CD4-positive, alpha-beta T cell treated with Interleukin-6 for 4 hours (primary cell): Measurements from ENCODE around the gene HYAL2.
A peak's percentile ranks its signal among the peaks of the same experiment; 100 is the strongest.
"Not testable (repeated sequence)": the region's sequence is repeated elsewhere in the genome, so short reads cannot be mapped to it uniquely, and the experiment has no call there.

ENCODE experiments used
- DNase-seq: peaks from one replicate; pipeline ENCODE4 v3.0.0-alpha.2; 2020; ENCODE audit warnings: mixed read lengths

Gene HYAL2

DNA sequence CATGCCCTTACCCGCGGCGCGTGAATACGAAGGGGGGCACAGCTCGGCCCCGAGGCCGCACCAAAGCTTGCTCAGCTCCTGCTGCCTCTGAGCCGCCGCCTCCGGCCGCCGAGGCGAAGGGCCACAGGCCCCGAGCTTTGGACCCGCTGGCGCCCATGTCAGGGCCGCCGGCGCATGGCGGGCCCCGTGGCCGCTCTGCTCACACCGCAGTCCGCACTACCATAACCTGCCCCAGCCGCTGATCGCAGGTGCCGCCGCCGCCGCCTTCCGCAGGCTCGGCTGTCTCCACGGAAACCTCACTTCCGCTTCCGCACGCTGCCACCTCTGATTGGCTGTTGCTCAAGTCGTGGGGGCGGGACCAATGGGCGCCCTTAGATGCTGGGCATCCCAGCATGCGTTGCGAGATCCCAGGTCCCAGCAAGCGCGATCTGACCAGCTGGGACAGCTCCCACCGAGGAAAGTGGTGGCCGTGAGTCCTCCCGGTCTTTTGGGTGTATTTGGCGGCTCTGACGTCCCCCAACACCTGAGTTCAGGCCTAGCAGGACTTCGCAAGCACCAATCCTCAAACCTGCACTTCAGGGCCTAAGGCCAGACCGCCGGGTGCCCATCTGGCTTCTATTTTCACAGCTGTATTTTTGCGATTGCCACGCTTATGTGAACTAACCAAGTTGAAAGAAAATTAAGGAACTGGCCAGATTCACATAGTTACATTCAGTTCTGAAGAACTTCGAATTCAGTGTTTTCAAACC, 5.6 kb upstream of the HYAL2 start, which contains the start of gene TUSC2:
Gene TUSC2 (minus strand): TSS at position 281 of the 749 bp plus-strand sequence. CDS start 124 bp downstream, at position 157.
- DNase-seq: peak; percentile 97

DNA sequence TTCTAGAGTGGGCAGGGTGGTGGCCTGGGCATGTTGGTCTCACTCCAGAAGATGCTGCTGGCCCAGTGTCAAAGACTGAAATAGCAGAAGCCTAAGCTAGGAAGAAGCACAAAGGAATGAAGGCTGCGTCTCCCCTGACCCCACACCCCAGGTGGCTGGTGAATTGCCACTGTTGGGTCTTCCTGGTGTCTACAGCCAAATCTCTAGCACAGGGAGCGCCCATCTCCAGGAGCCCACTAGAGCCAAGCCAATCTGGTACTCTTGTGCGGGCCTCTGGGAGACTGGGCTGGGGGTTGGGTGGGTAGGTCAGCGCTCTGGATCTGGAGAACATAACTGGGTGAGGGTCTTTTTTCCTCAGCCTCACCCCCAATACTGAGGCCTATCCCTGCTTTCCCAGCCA, 4.6 kb upstream of the HYAL2 start:
- no peak for DNase-seq

DNA sequence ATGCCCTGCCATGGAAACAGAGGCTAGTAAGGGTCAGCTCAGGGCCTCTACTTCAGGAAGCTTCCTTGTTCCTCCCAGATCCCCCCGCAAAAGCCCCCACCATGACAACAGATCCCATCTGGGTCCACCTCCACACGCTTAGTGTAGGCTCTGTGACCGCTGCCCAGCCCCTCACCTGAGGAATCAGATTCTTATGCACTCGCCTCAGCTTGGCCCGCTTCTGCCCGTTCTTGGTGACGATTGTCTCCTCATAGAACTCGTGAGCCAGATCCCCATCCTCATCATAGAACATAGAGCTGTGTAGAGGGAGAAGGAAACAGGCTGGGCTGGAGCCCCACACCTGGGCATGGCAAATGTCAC, 3.6 kb upstream of the HYAL2 start:
- no peak for DNase-seq

DNA sequence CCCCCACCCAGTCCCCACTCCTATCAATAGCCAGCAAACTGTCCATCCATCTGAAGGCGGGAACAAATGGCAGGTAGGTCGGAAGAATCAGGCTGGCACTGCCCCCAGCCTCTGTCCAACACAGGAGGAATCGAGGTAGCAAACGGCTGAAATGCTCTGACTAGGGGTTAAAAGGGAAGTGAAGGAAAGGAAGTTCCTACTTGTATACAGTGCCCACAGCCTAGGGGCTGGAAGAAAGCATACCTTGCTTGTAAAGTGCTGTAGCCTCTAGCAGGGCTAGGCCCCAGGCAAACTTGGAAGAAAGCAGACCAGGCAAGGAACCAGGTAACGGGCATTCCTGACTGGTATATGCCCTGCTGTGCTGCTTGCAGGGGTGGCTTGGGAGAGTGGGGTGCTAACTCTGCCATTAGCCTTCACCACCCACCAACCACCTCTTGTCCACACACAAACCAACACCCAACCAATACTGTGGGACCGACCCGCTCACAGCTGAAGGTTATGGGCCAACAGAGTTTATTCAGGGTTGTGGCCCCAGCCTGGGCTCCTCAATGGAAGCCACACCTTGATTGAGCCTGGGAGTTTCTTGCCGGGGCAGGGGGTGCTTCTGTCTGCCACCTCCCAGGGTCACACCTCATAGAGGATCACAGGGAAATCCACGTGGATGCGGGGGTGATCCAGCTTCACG, 3.1 kb upstream of the HYAL2 start:
- no peak for DNase-seq

DNA sequence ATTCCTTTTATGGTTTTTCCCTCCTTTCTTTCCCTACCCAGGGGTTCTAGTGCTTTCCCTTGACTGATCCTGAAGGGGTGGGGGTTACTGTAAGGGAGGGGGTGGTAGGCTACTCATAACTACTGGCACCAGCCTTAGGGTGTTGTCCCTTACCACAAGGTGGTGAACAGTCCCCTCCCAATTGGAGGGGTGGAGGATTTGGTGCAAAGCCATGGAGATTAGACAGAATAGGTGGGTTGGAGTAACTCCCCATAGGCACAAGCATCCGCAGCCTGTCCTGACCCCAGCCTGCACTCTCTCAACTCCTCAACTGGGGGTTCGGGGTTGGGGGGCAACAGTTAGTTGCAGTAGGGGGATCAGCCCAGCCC, 2.6 kb upstream of the HYAL2 start:
- no peak for DNase-seq

DNA sequence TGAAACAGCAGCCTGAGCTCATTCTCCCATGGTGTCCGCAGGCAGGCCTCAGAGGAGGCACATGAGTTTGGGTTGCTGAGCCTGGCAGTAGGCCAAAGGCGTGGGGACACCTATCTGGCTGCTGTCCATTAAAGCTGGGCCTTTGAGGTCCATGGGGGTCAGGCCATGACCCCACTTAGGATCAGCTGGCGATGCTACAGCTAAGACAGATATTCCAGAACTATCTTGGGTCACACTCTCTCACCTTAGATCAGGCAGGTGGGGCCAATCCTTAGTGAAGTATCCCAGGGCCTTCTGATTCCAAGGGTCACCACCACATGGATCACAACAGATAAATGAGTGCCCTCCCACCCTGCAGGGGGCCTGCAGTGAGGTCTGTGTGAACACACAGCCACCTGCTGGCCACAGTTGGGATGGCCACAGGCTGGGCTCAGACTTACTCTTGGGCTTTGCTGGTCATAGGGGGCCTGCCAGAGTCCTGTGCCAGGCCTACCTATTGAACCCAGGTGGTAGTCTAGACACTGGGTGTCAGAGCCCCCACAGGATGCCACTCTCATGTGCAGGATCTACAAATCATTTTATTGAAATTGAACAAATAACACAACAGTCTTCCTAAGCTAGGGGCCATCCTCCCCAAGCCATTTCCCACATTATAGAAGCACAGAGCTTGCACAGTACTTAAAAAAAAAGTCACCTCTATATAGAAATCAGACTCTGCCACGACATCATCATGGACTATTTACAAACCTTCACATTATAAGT, 2.0 kb upstream of the HYAL2 start:
- DNase-seq: peak; percentile 67

DNA sequence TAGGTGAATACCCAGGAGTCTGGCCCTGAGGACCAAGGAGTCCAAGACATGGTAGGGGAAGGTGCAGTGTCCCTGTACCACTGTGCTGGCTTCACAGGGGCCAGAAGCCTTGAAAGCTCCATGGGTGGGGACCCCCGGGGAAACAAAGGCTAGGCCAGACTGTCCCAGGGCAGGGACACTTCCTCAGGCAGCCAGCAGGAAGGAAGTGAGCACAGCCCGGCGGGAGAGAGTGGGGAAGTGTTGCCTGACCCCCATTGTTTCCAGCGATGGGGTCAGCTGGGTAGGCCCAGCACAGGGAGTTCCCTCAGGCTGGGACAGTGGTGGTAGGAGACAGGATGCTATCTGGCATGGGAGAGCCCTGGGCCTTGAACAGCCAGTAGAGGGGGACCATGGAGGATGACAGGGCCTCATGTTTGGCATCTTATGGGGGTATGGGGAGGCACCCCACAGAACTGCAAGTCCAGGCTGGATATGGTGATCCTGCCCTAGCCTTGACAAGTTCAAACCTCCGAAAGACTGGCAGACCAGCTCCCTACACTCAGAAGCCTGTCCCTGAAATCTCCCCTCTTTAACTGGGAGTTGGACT, 1.2 kb upstream of the HYAL2 start:
- DNase-seq: no peak

DNA sequence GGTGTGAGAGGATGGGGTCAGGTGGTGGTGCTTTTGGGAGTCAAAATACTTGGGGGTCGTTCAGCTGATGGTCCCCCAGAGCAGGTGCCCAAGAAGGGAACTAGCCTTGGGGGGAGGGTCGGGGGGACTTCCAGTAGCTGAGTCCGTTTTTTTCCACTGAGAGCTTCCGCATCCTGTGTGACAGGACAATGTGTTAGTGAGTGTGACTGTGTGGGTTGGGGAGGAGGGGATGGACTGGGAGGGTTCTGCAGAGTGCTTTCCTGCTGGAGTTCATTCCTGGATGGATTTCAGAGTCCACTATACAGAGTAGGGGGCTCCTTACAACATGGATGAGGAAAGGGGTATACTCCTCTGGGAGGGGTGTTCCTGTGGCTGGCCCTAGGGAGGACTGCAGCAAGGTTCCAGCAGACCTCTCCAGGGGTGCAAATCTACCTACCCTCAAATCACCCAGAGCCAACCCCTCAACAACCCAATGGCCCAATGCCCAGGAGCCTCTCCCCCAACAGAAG, 601 bp upstream of the HYAL2 start:
- DNase-seq: no peak

DNA sequence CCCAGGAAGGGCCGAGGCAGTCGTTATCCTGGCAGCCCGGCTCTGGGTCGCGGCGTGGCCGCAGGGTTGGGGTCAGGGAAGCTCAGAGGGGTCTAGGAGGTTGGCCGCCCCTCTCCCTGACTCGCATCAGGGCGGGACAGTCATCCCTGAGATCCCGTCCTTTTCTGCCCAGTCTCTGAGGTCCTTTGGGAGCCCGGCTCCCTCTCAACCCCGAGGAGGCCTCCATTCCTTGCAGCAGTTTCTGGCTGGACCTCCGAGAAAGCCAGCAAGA, 495 bp downstream of the HYAL2 start:
- no peak for DNase-seq

DNA sequence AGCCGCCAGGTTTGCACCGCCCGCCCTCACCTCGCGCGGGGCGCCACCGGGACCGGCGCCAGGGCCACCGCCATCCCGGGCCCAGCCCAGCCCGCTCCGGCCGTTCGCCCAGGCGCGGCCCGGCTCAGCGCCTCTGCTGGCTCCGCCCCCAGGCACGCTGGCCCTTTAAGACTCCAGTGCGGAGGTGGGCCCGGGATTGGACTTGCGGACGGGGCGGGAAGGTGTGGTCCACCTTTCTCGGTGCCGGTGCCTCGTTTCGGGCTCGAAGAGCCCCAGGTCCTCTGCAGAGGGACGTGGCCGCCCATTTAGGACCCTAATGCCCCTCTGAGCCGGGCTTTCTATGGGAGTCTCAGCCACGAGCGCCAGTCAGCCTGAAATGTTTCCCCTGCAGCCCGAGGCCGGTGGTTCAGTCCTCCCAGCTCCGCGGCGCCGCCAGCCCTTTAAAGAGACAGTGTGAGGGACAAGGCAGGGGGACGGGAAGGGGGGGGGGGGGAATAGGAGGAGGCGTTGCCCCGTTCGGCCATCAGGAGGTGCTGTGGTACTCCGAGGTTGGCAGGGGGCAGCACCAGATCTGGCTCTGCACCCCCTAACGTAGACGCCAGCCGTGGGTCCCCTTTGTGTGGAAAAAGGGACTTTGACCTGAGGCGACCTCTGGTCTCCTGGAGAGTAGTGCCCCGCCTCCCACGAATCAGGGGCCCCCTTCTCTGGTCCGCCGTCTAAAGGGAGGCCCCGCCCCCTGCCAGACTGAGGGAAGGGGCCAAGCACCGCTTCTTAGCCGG, 1.0 kb downstream of the HYAL2 start:
- peak; percentile 88 for DNase-seq

DNA sequence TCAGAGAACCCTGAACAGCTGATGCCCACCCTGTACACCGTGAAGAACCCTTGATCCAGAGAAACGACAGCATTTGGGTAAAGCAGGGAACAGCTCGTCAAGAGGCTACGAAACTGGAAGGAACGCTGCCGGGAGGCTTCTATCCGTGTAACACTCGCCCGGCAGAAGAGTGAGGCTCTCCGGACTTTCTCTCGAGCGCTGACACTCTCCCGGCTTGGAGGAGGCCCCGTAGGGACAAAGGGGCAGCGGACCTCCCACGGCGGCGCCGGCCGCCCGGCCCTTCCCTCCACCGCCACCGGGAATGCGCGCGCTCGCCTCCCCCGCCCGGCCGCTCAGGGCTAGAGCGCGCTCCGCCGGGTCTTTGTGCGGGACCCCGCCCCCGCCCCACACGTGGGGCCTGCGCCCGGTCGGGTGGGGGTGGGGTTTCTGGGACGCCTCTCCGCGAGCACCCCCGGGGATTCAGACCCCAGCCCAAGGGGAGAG, 1.7 kb downstream of the HYAL2 start:
- DNase-seq: peak; percentile 79

DNA sequence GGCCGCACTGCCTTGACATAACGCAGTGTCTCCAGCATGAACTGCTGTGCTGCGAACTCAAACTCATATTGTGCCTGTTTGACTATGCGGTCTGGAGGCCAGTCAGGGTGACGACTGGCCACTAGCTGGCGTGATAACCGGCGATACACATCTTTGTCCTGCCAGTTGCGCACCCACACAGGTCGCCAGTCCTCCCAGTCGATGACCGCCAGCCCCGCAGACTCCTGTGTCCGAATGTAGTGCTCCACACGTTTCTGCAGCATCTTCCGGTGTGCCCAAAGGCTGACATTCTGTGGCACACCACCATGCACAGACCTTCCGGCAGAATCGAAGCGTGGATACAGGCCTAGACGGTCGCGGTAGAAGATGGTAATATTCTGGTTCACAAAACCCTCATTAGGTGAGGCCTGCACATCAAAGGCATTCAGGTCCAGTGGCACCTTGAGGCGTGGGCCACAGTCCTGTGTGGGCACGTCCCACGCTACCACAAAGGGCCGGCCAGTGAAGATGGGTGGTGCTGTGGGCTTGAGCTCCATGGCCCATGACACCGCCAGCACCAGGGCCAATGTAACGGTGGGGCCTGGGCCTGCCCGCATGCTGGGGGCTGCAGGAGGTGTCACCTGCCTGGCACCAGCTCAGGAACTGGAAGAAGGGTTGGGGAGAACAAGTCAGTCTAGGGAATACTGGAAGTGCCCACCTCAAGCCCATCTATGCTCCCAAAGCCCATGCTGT, 2.5 kb downstream of the HYAL2 start:
- DNase-seq: no peak

DNA sequence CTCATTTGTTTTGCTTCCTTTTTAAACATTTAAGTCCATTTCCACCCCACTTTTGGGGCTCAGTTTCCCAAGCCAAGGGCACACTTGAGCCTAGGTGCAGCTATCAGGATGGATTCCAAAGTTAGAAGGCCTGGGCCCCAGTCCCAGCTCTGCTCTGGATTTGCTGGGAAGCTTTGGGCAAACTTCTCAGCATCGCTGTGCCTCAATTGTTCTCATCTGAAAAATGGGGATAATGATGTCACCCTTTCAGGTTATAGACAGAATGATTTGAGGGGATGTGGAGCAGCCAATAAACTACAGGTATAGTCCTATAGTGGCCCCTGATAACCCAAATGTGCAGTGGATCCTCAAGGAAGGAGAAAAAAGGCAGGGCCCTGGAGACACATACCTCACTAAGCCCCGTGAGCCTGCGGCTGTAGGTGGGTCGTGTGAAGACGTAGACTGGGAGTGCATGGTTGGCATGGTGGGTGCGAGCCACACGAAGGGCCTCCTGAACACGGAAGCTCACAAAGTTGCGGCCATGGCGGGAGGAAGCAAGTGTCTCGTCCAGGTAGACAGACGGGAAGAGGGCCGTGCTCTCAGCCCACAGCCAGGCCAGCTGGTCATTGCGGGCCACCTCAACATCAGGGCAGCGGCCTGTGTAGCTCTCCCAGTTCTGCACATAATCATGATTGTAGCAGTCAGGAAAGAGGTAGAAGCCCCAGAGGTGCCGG, 3.2 kb downstream of the HYAL2 start:
- no peak for DNase-seq

DNA sequence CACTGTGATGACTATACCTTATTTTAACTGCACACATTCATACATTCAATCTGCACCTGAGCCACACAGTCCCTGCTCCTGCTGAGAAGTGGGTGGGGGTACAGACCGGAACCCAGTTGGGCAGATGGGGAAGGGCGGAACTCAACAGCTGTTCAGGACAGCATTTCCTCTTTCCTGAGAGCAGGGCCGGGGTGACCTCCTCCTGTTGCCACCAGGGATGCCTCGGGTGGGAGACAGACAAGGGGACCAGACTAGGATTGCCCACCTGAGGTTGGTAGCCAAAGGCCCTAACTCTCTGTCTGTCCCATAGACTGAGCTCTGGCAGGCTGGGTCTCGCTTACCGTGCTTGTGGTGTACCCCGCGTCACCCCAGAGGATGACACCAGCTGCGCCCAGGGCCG, 3.9 kb downstream of the HYAL2 start:
- no peak for DNase-seq

DNA sequence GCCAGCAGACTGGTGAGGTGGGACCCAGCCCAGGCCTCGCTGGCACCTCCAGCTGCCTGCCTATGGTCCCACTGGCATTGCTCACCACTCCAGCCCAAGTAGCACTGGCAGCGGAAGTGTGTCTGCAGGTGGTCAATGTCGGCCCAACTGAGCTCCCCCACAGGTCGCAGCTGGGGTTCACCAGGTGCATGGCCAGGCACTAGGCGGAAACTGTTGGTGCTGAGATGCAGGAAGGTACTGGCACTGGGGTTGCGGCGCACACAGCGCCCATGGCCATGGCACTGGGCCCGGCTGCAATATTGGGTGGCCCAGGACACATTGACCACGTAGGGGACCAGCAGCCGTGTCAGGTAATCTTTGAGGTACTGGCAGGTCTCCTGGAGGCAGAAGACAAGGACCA, 4.4 kb downstream of the HYAL2 start:
- no peak for DNase-seq

DNA sequence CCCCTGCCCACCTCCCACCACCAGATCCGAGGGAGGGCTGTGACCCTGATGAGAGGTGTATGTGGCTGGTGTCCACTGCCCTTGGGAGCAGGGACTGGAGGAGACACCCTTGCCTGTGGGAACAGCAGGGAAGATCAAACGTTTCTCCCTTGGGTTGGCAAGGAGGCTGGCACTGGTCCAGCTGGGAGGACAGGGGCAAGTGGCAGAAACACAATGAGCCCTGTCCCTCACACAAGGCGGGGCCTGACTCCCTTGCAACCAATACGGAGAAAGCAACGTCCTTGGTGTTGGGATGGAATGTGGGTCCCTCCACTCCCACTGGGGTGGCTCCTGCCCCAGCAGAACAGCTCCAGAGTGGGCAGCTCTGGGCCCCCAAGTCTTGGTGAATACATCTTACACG, 5.2 kb downstream of the HYAL2 start:
- DNase-seq: no peak

DNA sequence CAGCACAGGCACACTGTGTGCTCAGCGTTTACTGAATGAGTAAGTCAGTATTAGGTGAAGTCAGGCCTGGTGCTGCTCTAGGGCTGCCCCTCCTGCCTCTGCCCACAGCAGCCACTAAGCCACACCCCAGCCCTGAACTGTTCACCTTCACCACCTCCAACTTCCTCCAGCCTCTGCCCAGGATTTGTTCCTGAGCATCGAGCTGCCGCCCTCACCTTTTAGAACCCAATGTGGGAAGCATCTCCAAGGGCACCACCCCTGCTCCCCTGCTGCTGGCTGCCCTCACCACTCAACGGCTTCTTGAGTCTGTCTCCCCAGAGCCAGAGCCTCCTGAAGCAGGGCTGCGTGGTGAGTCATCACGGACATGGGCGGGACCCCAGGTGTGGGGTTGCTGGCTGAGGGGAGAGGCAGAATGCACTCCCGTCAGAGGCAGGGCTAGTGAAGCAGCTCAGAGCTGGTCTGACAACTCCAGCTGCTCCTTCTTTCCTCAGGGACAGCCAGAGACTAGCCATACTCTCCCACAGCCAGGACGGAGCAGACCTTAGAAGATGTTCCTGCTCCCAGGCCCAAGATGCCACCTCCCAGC, 5.8 kb downstream of the HYAL2 start:
- DNase-seq: peak; percentile 81

DNA sequence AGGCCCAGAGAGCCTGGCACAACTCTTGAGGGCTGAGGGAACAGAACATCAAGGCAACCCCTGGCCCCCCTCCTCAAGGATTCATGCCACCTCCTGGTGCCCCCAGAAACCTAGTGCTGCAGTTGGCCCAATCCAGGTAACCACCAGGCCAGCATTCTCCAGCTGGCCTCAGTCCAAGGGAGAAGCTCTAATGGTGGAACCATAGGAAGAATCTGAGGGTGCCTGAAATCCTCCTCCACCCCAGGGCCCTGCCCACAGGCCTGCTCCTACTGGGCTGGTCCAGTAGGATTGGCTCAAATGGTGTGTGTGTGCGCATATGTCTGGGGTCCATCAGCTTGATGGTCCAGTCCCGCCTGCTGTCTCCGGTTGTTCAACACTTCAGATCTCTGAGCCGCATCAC, 7.7 kb downstream of the HYAL2 start:
- DNase-seq: no peak

DNA sequence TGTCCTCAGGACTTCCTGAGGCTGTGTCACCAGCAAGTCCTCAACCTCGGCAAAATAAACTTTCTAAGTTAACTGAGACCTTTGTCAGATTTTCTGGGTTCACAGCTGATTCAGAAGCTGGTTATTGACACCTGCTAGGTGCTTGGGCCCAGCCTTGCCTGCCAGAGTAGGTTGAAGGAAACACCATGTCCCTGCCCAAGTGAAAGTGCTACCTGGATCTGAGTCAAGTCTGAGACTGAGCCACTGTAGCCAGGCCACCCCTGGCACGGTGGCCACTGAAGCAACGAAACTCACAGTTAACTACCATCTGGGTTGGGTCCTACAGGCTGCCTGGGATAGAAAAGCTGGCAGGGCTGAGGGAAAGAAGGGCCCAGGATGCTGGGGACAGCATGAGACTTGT, 8.2 kb downstream of the HYAL2 start:
- DNase-seq: no peak

DNA sequence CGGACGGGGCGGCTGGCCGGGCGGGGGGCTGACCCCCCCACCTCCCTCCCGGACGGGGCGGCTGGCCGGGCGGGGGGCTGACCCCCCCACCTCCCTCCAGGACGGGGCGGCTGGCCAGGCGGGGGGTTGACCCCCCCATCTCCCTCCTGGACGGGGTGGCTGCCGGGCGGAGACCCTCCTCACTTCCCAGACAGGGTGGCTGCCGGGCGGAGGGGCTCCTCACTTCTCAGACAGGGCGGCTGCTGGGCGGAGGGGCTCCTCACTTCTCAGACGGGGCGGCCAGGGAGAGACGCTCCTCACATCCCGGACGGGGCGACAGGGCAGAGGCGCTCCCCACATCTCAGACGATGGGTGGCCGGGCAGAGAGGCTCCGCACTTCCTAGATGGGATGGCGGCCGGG, 10.5 kb downstream of the HYAL2 start:
- DNase-seq: not testable (repeated sequence)

DNA sequence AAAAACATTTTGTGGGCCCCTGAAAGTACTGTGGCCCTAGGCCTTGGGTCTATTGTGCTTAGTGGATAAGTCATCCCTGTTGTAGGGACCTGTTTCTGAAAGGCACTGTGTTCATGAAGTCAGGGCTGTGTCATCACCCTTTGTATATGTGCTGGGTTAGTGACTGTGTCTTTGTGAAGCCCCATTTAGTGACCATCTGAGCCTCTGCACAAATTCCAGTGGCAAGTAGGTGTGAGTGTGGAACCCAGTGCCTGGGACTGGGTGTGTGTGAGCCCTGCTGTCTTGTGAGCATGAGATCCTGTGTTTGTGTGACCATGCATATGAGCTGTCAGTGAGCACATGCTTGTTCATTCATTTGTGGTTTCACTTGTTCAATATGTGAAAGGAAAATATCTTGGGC, 17.9 kb downstream of the HYAL2 start:
- DNase-seq: no peak
